DMS79 (cell line): ENCODE data around the gene YWHAQ.
A peak's percentile ranks its signal among the peaks of the same experiment; 100 is the strongest.

ENCODE experiments used
- DNase-seq: peaks from one replicate; lab custom pipeline; 2025; lab: John Stamatoyannopoulos, UW

The YWHAQ gene

DNA sequence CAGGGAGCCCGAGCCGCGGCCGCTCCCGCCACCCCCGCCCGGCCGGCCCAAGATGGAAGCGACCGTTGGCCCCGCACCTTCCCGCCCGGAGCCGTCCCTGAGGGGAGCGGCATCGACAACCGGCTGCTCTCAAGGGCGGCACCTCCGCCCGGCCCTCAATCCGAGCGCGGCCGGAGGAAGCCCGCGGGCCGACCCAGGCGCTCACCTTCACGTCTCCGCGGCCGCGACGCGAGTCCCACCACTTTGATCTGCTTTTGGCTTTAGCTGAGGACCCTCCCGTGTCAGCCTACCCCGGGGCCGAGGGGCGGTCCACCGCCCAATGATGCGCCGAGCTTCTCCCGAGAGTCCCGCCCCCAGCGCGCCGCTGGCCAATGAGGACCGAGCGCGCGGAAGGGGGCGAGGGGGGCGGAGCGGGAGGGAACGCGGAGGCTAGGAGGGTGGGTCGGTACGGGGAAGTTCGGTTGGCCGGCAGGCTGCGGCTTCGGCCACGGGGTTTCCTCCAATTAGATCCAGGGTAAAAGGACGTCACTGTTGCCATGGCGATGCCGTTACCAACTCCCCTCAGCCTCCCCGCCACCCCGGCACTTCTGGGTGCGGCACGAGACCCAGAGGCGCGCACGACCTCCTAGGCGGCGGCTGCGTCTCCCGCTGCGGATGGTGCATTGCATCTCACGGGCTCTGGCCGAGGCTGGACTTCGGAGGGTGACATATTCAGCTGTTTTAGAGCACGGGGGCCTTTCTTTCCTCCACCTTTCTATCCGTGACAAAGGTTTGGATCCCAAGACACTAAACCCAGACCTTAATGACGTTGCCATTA lies at the start of gene YWHAQ:
TSS of gene YWHAQ (minus strand) at position 262 of the 817 bp plus-strand sequence. CDS start 545 bp downstream, outside the sequence.
- peak; percentile 93 for DNase-seq

DNA sequence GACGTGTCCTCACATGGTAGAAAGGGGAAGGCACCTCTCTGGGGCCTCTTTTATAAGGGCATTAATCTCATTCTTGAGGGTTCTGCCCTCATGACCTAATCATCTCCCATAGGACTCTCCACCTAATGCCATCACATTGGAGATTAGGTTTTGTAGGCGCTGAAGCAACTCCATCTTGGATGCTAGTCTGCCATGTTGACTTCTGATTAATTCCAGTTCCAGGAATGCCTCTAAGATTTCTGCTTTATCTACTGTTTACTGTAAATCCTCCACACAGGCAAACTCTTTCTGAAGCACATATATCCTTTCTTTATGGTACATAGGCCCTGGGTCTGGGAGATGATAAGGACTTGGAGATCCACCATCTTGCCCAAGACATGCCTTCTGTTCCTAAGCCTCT lies 49.3 kb upstream of the YWHAQ start:
- DNase-seq = no peak

- DNase-seq = no peak
Measured at GRCh38 chr2:9679218-9679617, 48.4 kb upstream of the YWHAQ start.

- DNase-seq = no peak
Measured at GRCh38 chr2:9678544-9678943, 47.7 kb upstream of the YWHAQ start.

DNA sequence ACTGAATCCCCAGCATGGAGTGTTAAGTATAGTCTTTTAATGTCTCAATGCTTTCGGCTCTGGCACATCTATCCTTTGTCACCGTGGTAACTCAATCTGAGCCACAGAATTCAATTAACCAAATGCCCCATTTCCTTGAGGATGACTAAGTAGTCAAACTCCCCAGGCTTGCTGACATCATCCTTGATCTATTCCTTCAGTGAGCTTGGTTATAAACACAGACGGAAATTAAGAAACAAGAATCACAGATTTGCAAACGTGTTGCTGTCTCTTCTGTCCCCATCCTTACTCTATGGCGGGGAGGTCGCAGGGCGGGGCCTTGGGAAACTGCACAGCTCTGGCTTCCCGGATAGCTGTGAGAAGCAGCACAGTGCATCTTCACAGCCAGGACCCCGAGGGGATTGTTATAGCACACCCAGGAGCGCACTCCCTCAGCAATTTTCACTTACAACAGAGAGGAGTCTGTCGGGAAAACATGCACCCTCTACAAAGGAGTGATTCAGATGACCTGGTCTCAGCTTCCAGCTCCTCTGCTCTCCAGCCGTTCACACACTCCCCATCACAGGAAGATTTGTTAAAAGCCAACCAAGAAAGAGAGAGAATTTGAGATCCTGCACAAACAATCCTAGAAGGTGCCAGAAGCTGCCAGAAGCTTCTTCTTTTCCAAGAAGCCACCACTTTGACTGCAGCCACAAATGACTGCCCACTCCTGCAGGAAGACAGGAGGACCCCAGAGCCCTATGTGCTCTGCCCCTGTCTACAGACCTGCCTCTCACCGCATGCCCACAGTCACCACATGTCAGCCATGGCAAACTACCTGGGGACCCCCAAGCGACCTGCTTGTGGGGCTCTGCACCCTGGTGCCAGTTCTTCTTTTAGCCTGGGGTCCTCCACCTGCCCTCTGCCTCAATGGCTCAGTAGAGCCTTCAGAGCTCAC lies 44.9 kb upstream of the YWHAQ start:
- DNase-seq = peak; percentile 55

DNA sequence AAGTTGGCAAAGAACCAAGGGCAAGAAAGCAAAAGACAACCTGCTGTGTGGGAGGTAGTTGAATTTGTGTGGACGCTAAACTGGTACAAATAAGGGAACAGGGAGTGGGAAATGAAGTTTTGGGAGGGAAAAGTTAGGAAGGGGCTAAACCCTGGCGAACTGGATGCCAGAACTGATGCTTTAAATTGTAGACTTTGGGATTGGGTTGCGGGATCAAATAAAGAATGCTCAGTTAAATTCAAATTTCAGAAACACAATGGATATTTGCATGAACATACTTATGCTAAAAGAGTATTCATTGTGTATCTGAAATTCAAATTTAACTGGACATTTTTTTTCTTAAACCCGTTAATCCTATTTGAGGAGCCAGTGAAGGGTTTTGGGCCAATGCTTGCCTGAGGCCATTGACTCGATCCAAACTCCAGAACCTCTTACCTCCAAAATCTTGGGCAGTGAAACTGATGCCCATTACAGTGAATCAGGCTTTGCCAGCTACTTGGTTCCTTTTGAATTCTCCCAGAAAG lies 44.2 kb upstream of the YWHAQ start:
- no peak for DNase-seq

DNA sequence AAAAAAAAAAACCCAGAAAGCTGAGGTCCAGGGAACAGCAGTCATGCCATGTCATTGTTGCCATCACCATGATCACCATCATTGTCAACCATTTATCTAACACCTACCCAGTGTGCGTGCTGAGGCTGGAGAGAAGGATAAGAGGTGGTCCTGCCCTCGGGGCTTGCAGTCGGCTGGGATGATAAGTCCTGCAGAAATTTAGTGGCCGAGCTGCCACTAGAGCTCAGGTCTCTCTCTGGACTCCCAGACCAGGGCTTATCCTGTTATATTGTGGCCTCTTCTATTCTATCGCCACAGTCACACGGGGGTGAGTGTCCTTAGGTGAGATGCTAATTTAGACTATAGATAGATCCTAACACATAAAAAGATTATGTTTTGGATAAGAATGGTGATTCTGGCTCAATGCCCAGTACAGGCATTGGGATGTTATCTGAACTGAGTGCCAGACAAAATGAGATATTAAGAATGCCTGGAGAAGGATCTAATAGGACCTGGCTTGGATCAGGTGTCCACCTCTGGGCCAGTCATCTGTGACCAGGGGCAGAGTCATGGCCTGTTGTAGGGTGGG lies 43.2 kb upstream of the YWHAQ start:
- DNase-seq = no peak

DNA sequence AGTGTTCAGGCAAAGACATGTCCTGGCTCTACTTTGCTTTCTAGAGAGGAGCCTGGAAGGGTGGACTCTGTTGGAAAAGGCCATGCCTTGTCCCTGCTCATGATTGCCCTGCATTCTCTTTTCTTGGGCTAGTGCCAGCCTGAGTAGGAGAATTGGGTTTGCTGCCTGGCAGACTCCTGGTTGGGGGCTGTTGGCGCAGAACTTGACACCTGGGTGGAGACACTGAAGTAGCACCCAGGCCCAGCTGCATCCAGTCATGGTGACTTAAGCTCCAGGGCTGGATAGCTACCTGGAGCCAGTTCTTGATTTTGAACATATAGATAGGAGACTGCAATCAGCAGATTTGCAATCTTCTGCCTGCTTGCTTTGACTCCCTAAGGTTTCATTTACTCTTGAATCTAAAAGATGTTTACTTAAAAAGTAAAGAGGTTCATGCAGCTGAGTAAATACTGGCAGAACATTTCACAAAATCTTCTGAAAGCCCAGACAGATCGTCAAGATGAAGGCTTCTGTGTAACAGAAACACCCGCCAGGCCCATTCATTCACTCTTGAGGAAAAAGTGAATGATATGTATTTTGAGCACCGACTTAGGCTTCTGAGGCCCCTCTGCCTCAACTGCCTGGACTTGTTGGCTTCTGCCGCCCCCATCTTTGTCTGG lies 38.0 kb upstream of the YWHAQ start:
- DNase-seq = peak; percentile 96

GRCh38 chr2:9667826-9668225 lies 37.0 kb upstream of the YWHAQ start:
- no peak for DNase-seq

GRCh38 chr2:9666306-9666705 lies 35.5 kb upstream of the YWHAQ start:
- DNase-seq = no peak

GRCh38 chr2:9665898-9666297 lies 35.1 kb upstream of the YWHAQ start:
- no peak for DNase-seq

GRCh38 chr2:9664365-9664764 lies 33.6 kb upstream of the YWHAQ start:
- no peak for DNase-seq

DNA sequence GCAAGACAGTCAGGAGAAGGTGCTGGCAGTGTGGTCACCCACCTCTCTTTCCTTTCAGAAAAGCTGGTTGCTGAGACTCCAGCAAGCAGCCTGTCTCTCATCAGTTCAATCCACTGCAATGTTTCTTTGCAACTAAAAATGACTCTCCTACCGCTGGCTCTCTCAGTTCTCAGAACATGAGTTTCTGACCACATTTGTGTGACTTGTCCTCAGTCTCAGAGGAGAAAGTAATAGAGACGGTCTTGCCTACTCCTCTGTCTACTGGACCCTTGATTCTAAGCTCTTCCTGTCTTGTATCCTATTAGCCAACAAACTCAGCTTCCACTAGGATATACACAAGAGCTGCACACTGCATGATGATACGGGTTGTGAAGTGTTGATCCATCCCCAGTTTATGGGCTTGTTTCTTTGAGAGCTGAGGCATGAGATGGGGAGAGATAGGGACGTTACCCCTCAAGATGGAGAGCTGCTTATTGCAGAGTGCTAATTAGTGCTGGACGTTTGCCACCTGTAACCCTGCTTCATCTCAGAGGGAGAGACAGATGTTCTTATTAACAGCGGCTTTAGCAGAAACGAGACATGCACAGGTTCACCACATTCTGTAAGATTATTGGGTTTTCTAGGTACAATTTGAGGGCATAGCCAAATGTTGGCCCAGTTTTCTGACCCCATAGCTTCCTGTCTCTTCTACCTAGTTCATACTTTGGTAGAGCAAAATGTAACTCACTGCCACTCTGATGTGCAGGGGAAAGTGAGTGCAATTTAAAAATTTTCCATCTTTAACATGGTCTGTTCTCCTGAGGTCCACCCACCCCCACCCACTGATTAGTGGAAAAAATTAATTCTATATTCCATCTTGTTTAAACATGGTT lies 32.4 kb upstream of the YWHAQ start:
- peak; percentile 52 for DNase-seq

GRCh38 chr2:9661261-9661660 lies 30.5 kb upstream of the YWHAQ start:
- DNase-seq = no peak

DNA sequence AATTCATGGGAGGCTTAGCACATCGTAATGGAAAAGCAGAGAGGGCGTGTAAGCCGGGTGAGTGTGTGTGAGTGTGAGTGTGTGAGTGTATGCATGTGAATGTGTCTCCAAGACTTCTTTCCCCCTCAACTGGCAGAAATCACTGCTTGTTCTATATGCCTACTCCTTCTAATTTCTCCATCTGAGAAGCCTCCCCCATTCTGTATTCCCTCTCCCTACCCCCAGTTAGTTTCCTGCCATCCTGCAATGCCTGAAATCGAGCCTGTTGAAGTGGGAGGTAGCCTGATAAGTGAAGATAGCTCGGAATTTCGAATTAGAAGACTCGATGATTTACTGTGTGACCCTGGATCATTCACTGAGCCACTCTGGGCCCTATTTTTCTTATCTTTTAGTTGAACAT lies 30.0 kb upstream of the YWHAQ start:
- DNase-seq = no peak

DNA sequence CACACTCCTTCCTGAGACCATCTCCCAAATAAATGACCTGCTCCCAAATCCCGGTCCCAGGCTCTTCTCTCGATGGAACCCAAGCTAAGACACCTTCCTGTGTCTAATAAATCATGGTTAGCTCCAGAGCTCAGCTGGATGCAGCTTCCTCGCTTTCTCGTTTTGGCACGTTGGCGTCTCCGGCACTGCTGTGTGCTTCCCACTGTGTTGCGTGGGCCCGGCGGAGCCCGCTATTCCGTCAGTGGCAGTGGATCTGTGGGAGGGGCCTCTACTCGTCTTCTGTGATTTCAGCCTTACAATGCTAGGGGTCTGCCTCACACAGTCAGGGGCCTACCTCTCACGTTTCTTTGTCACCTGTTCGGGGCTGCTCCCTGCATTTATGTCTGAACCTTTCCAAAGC lies 29.4 kb upstream of the YWHAQ start:
- DNase-seq = no peak

- no peak for DNase-seq
Measured at GRCh38 chr2:9658972-9659371, 28.2 kb upstream of the YWHAQ start.

GRCh38 chr2:9657731-9658130 lies 26.9 kb upstream of the YWHAQ start:
- no peak for DNase-seq

- DNase-seq = no peak
Measured at GRCh38 chr2:9657083-9657482, 26.3 kb upstream of the YWHAQ start.

- DNase-seq = no peak
Measured at GRCh38 chr2:9656270-9656766, 25.5 kb upstream of the YWHAQ start.
